H9 (cell line): Measurements from ENCODE around the gene AMY2B. TPM values are rescaled to one million over a fixed set of nuclear protein-coding genes. Genes with fewer than 3 reads are reported as not detected.

ENCODE experiments used
- DNase-seq: peaks from one replicate; pipeline ENCODE4 v3.0.0-alpha.2; 2017
- H2AFZ ChIP-seq: one replicate; pipeline ENCODE4 v1.6.1; 2013; ENCODE audit warnings: mild to moderate bottlenecking, low read length, control low read depth, moderate library complexity
- H2AK5ac ChIP-seq: 2 replicates; pipeline ENCODE4 v1.6.1; 2013; ENCODE audit warnings: low read length, control low read depth, mixed read lengths; ENCODE audit not compliant: insufficient read length
- H2BK120ac ChIP-seq: one replicate; pipeline ENCODE4 v1.6.1; 2013; ENCODE audit warnings: low read depth, mild to moderate bottlenecking, low read length, control low read depth, inconsistent platforms; ENCODE audit not compliant: poor library complexity, severe bottlenecking
- H2BK12ac ChIP-seq: 2 replicates; pipeline ENCODE4 v1.6.1; 2013; ENCODE audit warnings: low read length, control low read depth, mixed read lengths, low read depth; ENCODE audit not compliant: insufficient read length
- H2BK15ac ChIP-seq: 2 replicates; pipeline ENCODE4 v1.6.1; 2013; ENCODE audit warnings: low read depth, low read length, control low read depth
- H2BK20ac ChIP-seq: one replicate; pipeline ENCODE4 v1.6.1; 2013; ENCODE audit warnings: low read depth, mild to moderate bottlenecking, low read length, control low read depth, inconsistent platforms; ENCODE audit not compliant: poor library complexity, severe bottlenecking
- H2BK5ac ChIP-seq: 2 replicates; pipeline ENCODE4 v1.6.1; 2013; ENCODE audit warnings: low read length, control low read depth, mixed read lengths; ENCODE audit not compliant: insufficient read length
- H3K14ac ChIP-seq: 2 replicates; pipeline ENCODE4 v1.6.1; 2013; ENCODE audit warnings: low read length, control low read depth; ENCODE audit not compliant: insufficient read depth
- H3K18ac ChIP-seq: 2 replicates; pipeline ENCODE4 v1.6.1; 2013; ENCODE audit warnings: low read depth, mild to moderate bottlenecking, mixed read lengths, low read length, control low read depth; ENCODE audit not compliant: insufficient read length
- H3K23ac ChIP-seq: 2 replicates; pipeline ENCODE4 v1.6.1; 2013; ENCODE audit warnings: low read length, control low read depth, mixed read lengths, low read depth; ENCODE audit not compliant: insufficient read length
- H3K23me2 ChIP-seq: 2 replicates; pipeline ENCODE4 v1.6.1; 2013; ENCODE audit warnings: low read depth, mild to moderate bottlenecking, mixed read lengths, low read length, control low read depth; ENCODE audit not compliant: insufficient read length, poor library complexity, severe bottlenecking
- H3K27ac ChIP-seq: 2 replicates; pipeline ENCODE4 v1.5.1; 2013; ENCODE audit warnings: low read length, control low read depth, mixed read lengths, low read depth; ENCODE audit not compliant: insufficient read length
- H3K27me3 ChIP-seq: 2 replicates; pipeline ENCODE4 v1.6.1; 2013; ENCODE audit warnings: low read length, control low read depth, inconsistent platforms; ENCODE audit not compliant: insufficient read depth
- H3K4ac ChIP-seq: 2 replicates; pipeline ENCODE4 v1.6.1; 2013; ENCODE audit warnings: low read depth, mild to moderate bottlenecking, control low read depth, inconsistent platforms, low read length, moderate library complexity
- H3K4me1 ChIP-seq: 2 replicates; pipeline ENCODE4 v1.6.1; 2013; ENCODE audit warnings: low read length, control low read depth, inconsistent platforms; ENCODE audit not compliant: insufficient read depth
- H3K4me2 ChIP-seq: 2 replicates; pipeline ENCODE4 v1.6.1; 2013; ENCODE audit warnings: low read length, control low read depth, mixed read lengths; ENCODE audit not compliant: insufficient read length, insufficient read depth
- H3K56ac ChIP-seq: 2 replicates; pipeline ENCODE4 v1.6.1; 2013; ENCODE audit warnings: low read depth, mild to moderate bottlenecking, mixed read lengths, low read length, control low read depth; ENCODE audit not compliant: insufficient read length
- H3K79me1 ChIP-seq: 2 replicates; pipeline ENCODE4 v1.6.1; 2013; ENCODE audit warnings: low read depth, mild to moderate bottlenecking, moderate library complexity, low read length, control low read depth, inconsistent platforms; ENCODE audit not compliant: insufficient read depth, poor library complexity, severe bottlenecking
- H3K79me2 ChIP-seq: 2 replicates; pipeline ENCODE4 v1.6.1; 2013; ENCODE audit warnings: low read length, control low read depth, inconsistent platforms; ENCODE audit not compliant: insufficient read depth
- H3K9ac ChIP-seq: 2 replicates; pipeline ENCODE4 v1.6.1; 2013; ENCODE audit warnings: low read length, control low read depth, mixed read lengths; ENCODE audit not compliant: insufficient read length; ENCODE audit errors: extremely low read depth
- H3K9me3 ChIP-seq: one replicate; pipeline ENCODE4 v1.6.1; 2013; ENCODE audit warnings: low read depth, low read length, inconsistent platforms; ENCODE audit not compliant: control insufficient read depth
- H3T11ph ChIP-seq: one replicate; pipeline ENCODE4 v1.6.1; 2013; ENCODE audit warnings: mild to moderate bottlenecking, low read length, control low read depth, inconsistent platforms
- H4K20me1 ChIP-seq: one replicate; pipeline ENCODE4 v1.6.1; 2013; ENCODE audit not compliant: control insufficient read depth, insufficient read length, insufficient read depth
- H4K5ac ChIP-seq: 2 replicates; pipeline ENCODE4 v1.6.1; 2013; ENCODE audit warnings: low read depth, mild to moderate bottlenecking, mixed read lengths, low read length, control low read depth; ENCODE audit not compliant: insufficient read length
- H4K8ac ChIP-seq: replicated peaks from 2 replicates; pipeline ENCODE4 v1.6.1; 2013; ENCODE audit warnings: low read length, control low read depth, mixed read lengths, low read depth; ENCODE audit not compliant: insufficient read length
- H4K91ac ChIP-seq: 2 replicates; pipeline ENCODE4 v1.6.1; 2013; ENCODE audit warnings: low read depth, mild to moderate bottlenecking, moderate library complexity, mixed read lengths, low read length, control low read depth; ENCODE audit not compliant: insufficient read length
- H3K27ac Mint-ChIP-seq, 3 experiments: 2 replicates in 2 of 3; 3 replicates in 1 of 3; pipeline ENCODE4 v1.8.0; 2020 to 2021; ENCODE audit warnings: mixed read lengths in 3 of 3, mild to moderate bottlenecking in 1 of 3, moderate library complexity in 1 of 3
- H3K27me3 Mint-ChIP-seq: 2 replicates; pipeline ENCODE4 v1.8.0; 2021; ENCODE audit warnings: low read depth, mild to moderate bottlenecking, moderate library complexity, mixed read lengths
- H3K36me3 Mint-ChIP-seq, 3 experiments: 2 replicates in 2 of 3; 3 replicates in 1 of 3; pipeline ENCODE4 v1.8.0; 2020 to 2021; ENCODE audit warnings: low read depth in 3 of 3, mixed read lengths in 3 of 3; ENCODE audit not compliant: insufficient read depth in 1 of 3
- H3K4me1 Mint-ChIP-seq, 2 experiments: 2 replicates each; pipeline ENCODE4 v1.8.0; 2020; ENCODE audit warnings: mixed read lengths in 2 of 2
- H3K4me3 Mint-ChIP-seq, 2 experiments: 2 replicates in 1 of 2; 3 replicates in 1 of 2; pipeline ENCODE4 v1.8.0; 2020 to 2021; ENCODE audit warnings: mild to moderate bottlenecking in 2 of 2, mixed read lengths in 2 of 2, moderate library complexity in 1 of 2
- H3K9me3 Mint-ChIP-seq, 2 experiments: 2 replicates in 1 of 2; 3 replicates in 1 of 2; pipeline ENCODE4 v1.8.0; 2020; ENCODE audit warnings: mild to moderate bottlenecking in 2 of 2, mixed read lengths in 2 of 2, moderate library complexity in 1 of 2
- CTCF ChIP-seq: fragments of 200-600 bp; sonication (generic); conservative IDR thresholded peaks from 3 replicates; pipeline ENCODE4 v1.8.0; 2021; ENCODE audit warnings: antibody characterized with exemption, mild to moderate bottlenecking
- WGBS: extraction: QIAGEN DNeasy Blood & Tissue Kit; methylation state at CpG from one replicate; pipeline ENCODE4 v1.1.7; 2013; ENCODE audit warnings: missing lambda C conversion rate, low lambda C conversion rate, mixed read lengths; ENCODE audit not compliant: insufficient read length; ENCODE audit errors: extremely low coverage; 5-methylcytosine and 5-hydroxymethylcytosine counted together
- total RNA-seq: library from RNA; stranded (reverse); gene quantifications from 2 replicates; pipeline ENCODE4 v1.2.1, GENCODE V29; 2021

Gene AMY2B
- total RNA-seq, 1 experiment from 2014 or later, result 0.90 TPM

GRCh38 chr1:103546496-103546895, 24.9 kb upstream of the AMY2B start:
- no peak overlapping the region for H4K5ac ChIP-seq
- no peak overlapping the region for H3K14ac ChIP-seq
- no CpG with 5 or more reads among the region's 1 CpG for WGBS

More at GRCh38 chr1:103546496-103546895, 24.9 kb upstream of the AMY2B start:
- no peaks in the 10 kb centered on the region for H3K27me3 Mint-ChIP-seq
- H2BK120ac ChIP-seq, result no peak overlapping the region
- H3T11ph ChIP-seq, result no peak overlapping the region
- H2BK5ac ChIP-seq, result no peak overlapping the region
- DNase-seq, result no peak
- H3K9me3 ChIP-seq, result no peaks in the 10 kb centered on the region
- no peak overlapping the region for H3K9ac ChIP-seq
- H3K79me2 ChIP-seq, result no peaks in the 10 kb centered on the region
- H3K27ac ChIP-seq, result no peak overlapping the region
- H3K9me3 Mint-ChIP-seq, result no peaks in the 10 kb centered on the region
- H3K56ac ChIP-seq, result no peak overlapping the region
- no peaks in the 10 kb centered on the region for H3K23me2 ChIP-seq
- no peak overlapping the region for H4K91ac ChIP-seq
- no peaks in the 10 kb centered on the region for H3K4me1 Mint-ChIP-seq
- no peaks in the 10 kb centered on the region for H4K20me1 ChIP-seq
- H3K23ac ChIP-seq, result no peak overlapping the region
- no peak overlapping the region for H3K4me2 ChIP-seq
- no peak overlapping the region for H2BK12ac ChIP-seq
- TF ChIP-seq CTCF, result no peak
- no peaks in the 10 kb centered on the region for H3K4me1 ChIP-seq
- H4K8ac ChIP-seq, result no peak overlapping the region
- no peak overlapping the region for H2AFZ ChIP-seq
- H3K36me3 Mint-ChIP-seq, result peaks cover 22 to 62% (median 53%) of the 10 kb centered on the region in 3 experiments; a peak in 5 of 7 replicates
- no peaks in the 10 kb centered on the region for H3K27me3 ChIP-seq
- no peak overlapping the region for H3K18ac ChIP-seq
- H3K4me3 Mint-ChIP-seq, result no peak overlapping the region
- no peaks in the 10 kb centered on the region for H3K79me1 ChIP-seq
- no peak overlapping the region; a peak in 1 of 7 replicates for H3K27ac Mint-ChIP-seq
- H2BK15ac ChIP-seq, result no peak overlapping the region
- H2BK20ac ChIP-seq, result no peak overlapping the region
- H2AK5ac ChIP-seq, result no peak overlapping the region
- no peak overlapping the region for H3K4ac ChIP-seq
